Epithelial cell of proximal tubule (primary cell): ENCODE data around the gene P2RY12. TPM values are rescaled to one million over a fixed set of nuclear protein-coding genes. Genes with fewer than 3 reads are reported as not detected.

ENCODE experiments used
- DNase-seq: peaks from one replicate; pipeline ENCODE4 v3.0.0-alpha.2; 2011; ENCODE audit warnings: low read depth
- H3K4me3 ChIP-seq: 2 replicates; pipeline ENCODE4 v1.5.1; 2011; ENCODE audit warnings: low read depth, mild to moderate bottlenecking, low read length
- total RNA-seq: library from RNA; depleted of rRNA; stranded (reverse); fragments of >200 nt; gene quantifications from 2 replicates; pipeline ENCODE4 v1.2.3, GENCODE V29; 2015
- TF ChIP-seq, protein P1 (sequence below): conservative IDR thresholded peaks from 2 replicates; pipeline ENCODE4 v1.5.1; 2012; ENCODE audit warnings: low read depth, mild to moderate bottlenecking, low read length

The P2RY12 gene
- total RNA-seq, 1 donor from 2014 or later = not detected

DNA sequence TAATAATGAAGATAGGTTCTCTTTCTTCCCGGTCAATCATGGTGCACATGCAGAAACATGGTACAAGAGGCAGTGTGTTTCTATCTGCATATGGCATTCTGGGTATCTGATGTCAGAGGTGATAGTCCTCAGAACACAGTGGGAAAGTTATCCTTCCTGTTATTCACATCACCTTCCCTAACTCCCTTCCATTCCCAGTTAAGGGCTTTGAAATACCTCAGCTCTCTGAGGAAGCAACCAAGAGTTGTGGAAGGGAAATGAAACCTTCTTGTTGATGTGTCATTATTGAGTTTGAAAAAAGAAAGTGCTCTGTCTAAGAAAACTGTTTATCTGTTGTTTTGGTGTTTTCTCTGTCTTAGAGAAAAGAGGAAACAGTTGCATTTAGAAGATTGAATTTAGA, 33.3 kb downstream of the P2RY12 start:
- no peak overlapping the region for H3K4me3 ChIP-seq
- TF ChIP-seq, protein P1, sequence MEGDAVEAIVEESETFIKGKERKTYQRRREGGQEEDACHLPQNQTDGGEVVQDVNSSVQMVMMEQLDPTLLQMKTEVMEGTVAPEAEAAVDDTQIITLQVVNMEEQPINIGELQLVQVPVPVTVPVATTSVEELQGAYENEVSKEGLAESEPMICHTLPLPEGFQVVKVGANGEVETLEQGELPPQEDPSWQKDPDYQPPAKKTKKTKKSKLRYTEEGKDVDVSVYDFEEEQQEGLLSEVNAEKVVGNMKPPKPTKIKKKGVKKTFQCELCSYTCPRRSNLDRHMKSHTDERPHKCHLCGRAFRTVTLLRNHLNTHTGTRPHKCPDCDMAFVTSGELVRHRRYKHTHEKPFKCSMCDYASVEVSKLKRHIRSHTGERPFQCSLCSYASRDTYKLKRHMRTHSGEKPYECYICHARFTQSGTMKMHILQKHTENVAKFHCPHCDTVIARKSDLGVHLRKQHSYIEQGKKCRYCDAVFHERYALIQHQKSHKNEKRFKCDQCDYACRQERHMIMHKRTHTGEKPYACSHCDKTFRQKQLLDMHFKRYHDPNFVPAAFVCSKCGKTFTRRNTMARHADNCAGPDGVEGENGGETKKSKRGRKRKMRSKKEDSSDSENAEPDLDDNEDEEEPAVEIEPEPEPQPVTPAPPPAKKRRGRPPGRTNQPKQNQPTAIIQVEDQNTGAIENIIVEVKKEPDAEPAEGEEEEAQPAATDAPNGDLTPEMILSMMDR = no peak
- no peak for DNase-seq

DNA sequence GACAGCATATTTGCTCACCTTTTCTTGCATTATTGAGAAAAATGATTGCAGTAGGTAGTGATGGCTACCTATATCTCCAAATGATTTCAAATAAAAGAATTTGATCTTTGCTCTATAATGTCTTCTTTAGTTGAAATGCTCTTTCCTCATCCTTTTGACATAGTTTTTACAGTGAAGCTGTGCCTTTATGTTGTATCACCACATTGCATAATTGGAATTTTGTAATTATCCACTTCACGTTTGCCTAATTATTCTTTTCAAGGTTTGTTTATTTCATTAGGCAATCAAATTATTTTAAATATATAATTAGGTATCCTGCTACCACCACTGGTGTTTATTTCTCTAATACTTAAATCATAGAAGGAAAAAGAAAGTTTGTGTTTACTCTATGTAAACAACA, 33.9 kb downstream of the P2RY12 start:
- no peak for DNase-seq
- H3K4me3 ChIP-seq = no peak overlapping the region

DNA sequence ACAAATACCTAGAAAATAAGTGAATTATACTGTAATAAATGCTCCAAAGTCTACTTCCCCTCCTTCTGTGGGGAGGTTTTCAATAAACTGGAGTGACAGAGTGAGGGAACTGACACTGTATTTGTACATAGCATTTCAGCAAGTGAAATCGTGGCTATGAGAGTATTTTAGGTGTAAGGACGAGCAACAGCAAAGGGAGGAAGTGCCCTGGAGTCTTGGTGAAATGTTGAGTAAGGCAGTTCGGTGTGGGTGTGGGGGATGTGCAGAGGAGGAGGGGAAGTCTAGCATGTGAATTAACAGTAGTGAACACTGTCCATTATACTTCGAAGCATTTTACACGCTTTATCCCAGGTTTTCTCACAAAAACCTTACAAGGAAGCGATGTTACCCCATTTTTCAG, 37.1 kb downstream of the P2RY12 start:
- TF ChIP-seq, protein P1 = no peak

More for the DNA sequence above, 33.9 kb downstream of the P2RY12 start:
- TF ChIP-seq, protein P1 = no peak

DNA sequence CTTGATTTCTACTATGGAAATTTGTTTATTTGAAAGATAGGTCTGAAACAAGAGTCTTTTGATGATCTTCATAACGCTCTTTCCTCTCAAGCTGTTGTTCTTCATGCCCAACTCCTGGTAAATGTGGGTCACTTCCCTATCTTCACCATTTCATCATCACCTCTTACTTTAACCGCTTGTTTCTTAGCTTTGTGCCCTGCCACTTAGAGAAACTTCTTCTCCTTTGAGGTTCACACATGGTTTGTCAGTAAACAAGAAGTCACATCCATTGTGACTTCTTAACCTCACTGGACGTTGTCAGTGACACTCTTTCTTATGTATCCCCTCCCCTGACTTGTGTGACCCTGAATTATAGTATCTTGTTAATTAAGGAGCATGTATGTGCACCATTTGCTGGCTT, 38.3 kb downstream of the P2RY12 start:
- no peak overlapping the region for H3K4me3 ChIP-seq
- TF ChIP-seq, protein P1 = no peak
- no peak for DNase-seq

More for the DNA sequence above, 37.1 kb downstream of the P2RY12 start:
- no peak overlapping the region for H3K4me3 ChIP-seq
- DNase-seq = no peak

DNA sequence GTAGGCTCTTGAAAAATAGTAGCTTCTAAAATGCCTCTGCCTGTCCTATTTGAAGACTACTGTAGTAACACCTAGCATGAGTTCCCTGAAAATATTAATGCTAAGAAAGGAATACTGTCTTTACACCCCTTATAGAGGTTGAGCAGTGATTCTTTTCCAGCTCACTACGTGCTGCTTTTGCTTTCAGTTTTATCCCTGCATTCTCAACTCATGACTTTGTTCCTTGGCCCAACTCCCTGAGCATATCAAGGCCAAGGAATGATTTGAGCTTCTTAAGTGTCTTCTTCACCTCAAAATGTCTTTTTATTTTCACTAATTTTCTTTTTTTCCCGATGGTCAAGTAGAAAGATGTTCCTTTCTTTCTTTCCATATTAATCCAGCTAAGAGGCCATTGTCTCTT, 38.7 kb downstream of the P2RY12 start:
- no peak for DNase-seq
- no peak overlapping the region for H3K4me3 ChIP-seq

DNA sequence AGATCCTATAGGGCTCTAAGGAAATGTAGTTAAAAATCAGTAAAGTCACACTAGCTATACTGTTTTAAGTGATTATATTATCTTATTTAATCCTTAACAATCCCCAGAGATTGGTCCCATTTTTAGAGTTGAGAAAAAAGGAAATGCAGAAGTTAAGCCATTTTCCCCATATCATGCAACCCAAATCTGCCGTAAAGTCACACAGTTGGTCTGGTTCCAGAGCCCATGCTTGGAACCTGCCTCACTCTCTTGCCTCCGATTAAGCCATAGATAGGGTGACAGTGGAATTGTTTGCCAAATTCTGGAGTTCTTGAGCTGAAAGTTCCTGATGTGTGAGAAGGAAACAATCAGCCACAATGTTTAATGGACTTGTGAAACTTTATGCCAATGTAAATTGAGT, 52.9 kb downstream of the P2RY12 start:
- TF ChIP-seq, protein P1 = no peak
- DNase-seq = no peak
- no peak overlapping the region for H3K4me3 ChIP-seq

More for the DNA sequence above, 38.7 kb downstream of the P2RY12 start:
- TF ChIP-seq, protein P1 = no peak

DNA sequence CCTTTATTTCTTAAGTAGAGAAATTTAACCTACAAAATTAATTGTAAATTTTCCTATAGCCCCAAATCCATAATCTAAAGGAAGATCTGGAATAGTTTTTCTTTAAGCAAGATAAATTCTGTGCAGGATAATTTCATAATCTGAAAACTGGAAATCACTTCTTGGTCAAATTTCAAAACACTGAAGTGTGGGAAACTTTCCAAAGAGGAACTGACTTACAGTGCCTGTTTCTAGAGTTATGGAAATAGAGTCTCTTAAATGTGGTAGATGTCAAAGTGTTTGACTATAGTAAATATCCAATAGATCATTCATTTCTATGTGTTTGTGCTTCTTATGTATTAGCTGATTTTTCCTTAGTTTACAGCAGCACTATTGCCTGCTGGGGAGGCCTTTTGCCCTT, 53.7 kb downstream of the P2RY12 start:
- no peak for DNase-seq
- no peak overlapping the region for H3K4me3 ChIP-seq

More for the DNA sequence above, 53.7 kb downstream of the P2RY12 start:
- TF ChIP-seq, protein P1 = no peak
